Spleen (tissue), 11 donors: ENCODE data around the gene THUMPD1. TPM values are rescaled to one million over a fixed set of nuclear protein-coding genes. Genes with fewer than 3 reads are reported as not detected.
"Not testable (repeated sequence)": the region's sequence is repeated elsewhere in the genome, so short reads cannot be mapped to it uniquely, and the experiment has no call there.

Source experiments
- DNase-seq: peaks from one replicate; pipeline ENCODE4 v3.0.0-alpha.2; 2020
- H3K27ac ChIP-seq, 8 donors: fragments of 200-600 bp; sonication (generic) in 7 of 8; 1 replicate in 4 of 8; 2 replicates in 4 of 8; pipeline versions ENCODE4 v1.5.0 to v1.8.0; 2016 to 2021; ENCODE audit warnings: inconsistent platforms in 4 of 8, mild to moderate bottlenecking in 4 of 8, moderate library complexity in 1 of 8
- H3K27me3 ChIP-seq, 7 donors: fragments of 200-600 bp; sonication (generic) in 6 of 7; replicated peaks in 1 of 7; 1 replicate in 4 of 7; 2 replicates in 3 of 7; pipeline versions ENCODE4 v1.5.0 to v1.8.0; 2016 to 2021; ENCODE audit warnings: inconsistent platforms in 3 of 7, mild to moderate bottlenecking in 1 of 7
- H3K36me3 ChIP-seq, 6 donors: fragments of 200-600 bp; sonication (generic) in 5 of 6; 1 replicate in 4 of 6; 2 replicates in 2 of 6; pipeline versions ENCODE4 v1.5.0 to v1.8.0; 2016 to 2021; ENCODE audit warnings: inconsistent platforms in 2 of 6
- H3K4me1 ChIP-seq, 6 donors: fragments of 200-600 bp; sonication (generic) in 5 of 6; 1 replicate in 3 of 6; 2 replicates in 3 of 6; pipeline versions ENCODE4 v1.5.0 to v1.8.0; 2016 to 2021; ENCODE audit warnings: inconsistent platforms in 3 of 6
- H3K4me3 ChIP-seq, 8 donors: fragments of 200-600 bp; sonication (generic) in 7 of 8; 1 replicate in 4 of 8; 2 replicates in 4 of 8; pipeline versions ENCODE4 v1.5.0 to v1.8.0; 2016 to 2021; ENCODE audit warnings: inconsistent platforms in 4 of 8, mild to moderate bottlenecking in 4 of 8, moderate library complexity in 2 of 8
- H3K9me3 ChIP-seq, 8 donors: fragments of 200-600 bp; sonication (generic) in 7 of 8; 1 replicate in 4 of 8; 2 replicates in 4 of 8; pipeline versions ENCODE4 v1.5.0 to v1.8.0; 2016 to 2021; ENCODE audit warnings: inconsistent platforms in 4 of 8
- CTCF ChIP-seq, 11 experiments: fragments of 200-600 bp in 7 of 11; fragments of 450-650 bp in 4 of 11; sonication (generic) in 4 of 11; IDR thresholded peaks in 8 of 11; conservative IDR thresholded peaks in 3 of 11; 1 replicate in 7 of 11; 2 replicates in 4 of 11; pipeline versions ENCODE4 v1.4.0 to v1.8.0; 2016 to 2021; ENCODE audit warnings: antibody characterized with exemption in 11 of 11, inconsistent platforms in 4 of 11, mild to moderate bottlenecking in 1 of 11
- POLR2A ChIP-seq, 3 donors: fragments of 450-650 bp; IDR thresholded peaks; one replicate each; pipeline ENCODE4 v1.5.1; 2017; ENCODE audit warnings: antibody characterized with exemption in 3 of 3, mild to moderate bottlenecking in 1 of 3
- POLR2AphosphoS5 ChIP-seq, 3 donors: sonication (generic); formaldehyde crosslinking; IDR thresholded peaks; one replicate each; pipeline ENCODE4 v1.5.1; 2017; ENCODE audit warnings: antibody characterized with exemption in 3 of 3
- WGBS, 5 donors: extraction: QIAGEN DNeasy Blood & Tissue Kit in 3 of 5; methylation state at CpG; one replicate each; pipeline versions ENCODE4 v1.1.5 to v1.1.7; 2013 to 2018; 5-methylcytosine and 5-hydroxymethylcytosine counted together
- intact Hi-C: fragments of 100-400 bp; cut with DNase I; formaldehyde crosslinking; loops from one replicate; pipeline ENCODE4 v1.15.0; 2023; ENCODE audit warnings: low total_unique reads
- polyA plus RNA-seq, 3 donors: library from polyadenylated mRNA; stranded (reverse); fragments of 200-250 nt; gene quantifications; one replicate each; pipeline ENCODE4 v1.2.1, GENCODE V29; 2013
- total RNA-seq, 7 donors: library from RNA; depleted of rRNA in 3 of 7; stranded (reverse); fragments of >200 nt in 3 of 7; fragmentation: NEBNext Ultra II Directional in 4 of 7; extraction: Animal tissue kit (Norgen Biotek cat#: 25700) in 4 of 7; gene quantifications; one replicate each; pipeline versions ENCODE4 v1.1.0 to v1.2.1, GENCODE V29; 2016 to 2021
- donor health status: healthy with polysubstance abuse.
- donor health status: DM: no; HTN: no; CAD: no; lungs with moderate emphysema.
- donor health status: DM: no; HTN: no; CAD: no.
- donor health status: Bipolar disorder and iron deficiency.
- donor health status: healthy.
- donor health status: DM: no; HTN: no; CAD: no.
- donor health status: DM: yes; HTN: yes; CAD: no.

The THUMPD1 gene
- total and polyA plus RNA-seq, 10 donors = 17.1 to 63.1 (median 37.0) TPM

- WGBS, 5 donors = 72 to 83% (median 77%) methylated on average over 3 of the region's 3 CpGs
- TF ChIP-seq POLR2A (IDR thresholded peaks at IDR 0.05) = no peak
- intact Hi-C loops = no loop called here
Observed at GRCh38 chr16:20704281-20704680, 37.3 kb downstream of the THUMPD1 start.

GRCh38 chr16:20701692-20702091 lies 39.9 kb downstream of the THUMPD1 start:
- intact Hi-C loops, DNase-seq, H3K27ac ChIP-seq, H3K4me3 ChIP-seq, H3K9me3 ChIP-seq, H3K4me1 ChIP-seq, H3K27me3 ChIP-seq: not testable (repeated sequence)
- H3K36me3 ChIP-seq = peaks cover 0 to 14% (median 0%) of the 10 kb centered on the region in 6 donors

More at GRCh38 chr16:20704281-20704680, 37.3 kb downstream of the THUMPD1 start:
- no peak for DNase-seq
- Histone ChIP-seq H3K36me3 (peaks cover 0 to 14% (median 0%) of the 10 kb centered on the region in 6 donors), H3K4me3 (no peak overlapping the region), H3K9me3 (peaks cover 0 to 9% (median 0%) of the 10 kb centered on the region in 8 donors), H3K4me1 (no peaks in the 10 kb centered on the region), H3K27me3 (no peaks in the 10 kb centered on the region), H3K27ac (no peak overlapping the region)

- intact Hi-C loops = no loop called here
- no peak for DNase-seq
- no peaks in the 10 kb centered on the region for H3K36me3 ChIP-seq
- 91 to 96% (median 95%) methylated on average over 2 of the region's 2 CpGs for WGBS, 5 donors
- H3K27ac ChIP-seq = no peak overlapping the region
- H3K27me3 ChIP-seq = no peaks in the 10 kb centered on the region
- H3K9me3 ChIP-seq = peaks cover 0 to 3% (median 0%) of the 10 kb centered on the region in 8 donors
- H3K4me3 ChIP-seq = no peak overlapping the region
- TF ChIP-seq POLR2A (IDR thresholded peaks at IDR 0.05) (no peak), CTCF (IDR thresholded peaks at IDR 0.05 in 8 of 11, conservative IDR thresholded peaks at IDR 0.05 in 3 of 11) (no peak)
- H3K4me1 ChIP-seq = peaks cover 0 to 12% (median 0%) of the 10 kb centered on the region in 6 donors
Observed at GRCh38 chr16:20696618-20697017, 45.0 kb downstream of the THUMPD1 start.

GRCh38 chr16:20695024-20695423 lies 46.6 kb downstream of the THUMPD1 start:
- no peak for DNase-seq
- Histone ChIP-seq H3K36me3 (no peaks in the 10 kb centered on the region), H3K4me1 (peaks cover 0 to 12% (median 0%) of the 10 kb centered on the region in 6 donors), H3K27me3 (no peaks in the 10 kb centered on the region), H3K9me3 (no peaks in the 10 kb centered on the region), H3K4me3 (no peak overlapping the region), H3K27ac (no peak overlapping the region)
- TF ChIP-seq POLR2A (IDR thresholded peaks at IDR 0.05) (no peak), CTCF (IDR thresholded peaks at IDR 0.05 in 8 of 11, conservative IDR thresholded peaks at IDR 0.05 in 3 of 11) (no peak), POLR2AphosphoS5 (IDR thresholded peaks at IDR 0.05) (no peak)
- WGBS, 5 donors = 80 to 94% (median 91%) methylated on average over 4 of the region's 4 CpGs
- intact Hi-C loops = no loop called here

- H3K27me3 ChIP-seq, H3K36me3 ChIP-seq, intact Hi-C loops, DNase-seq, H3K4me3 ChIP-seq, H3K9me3 ChIP-seq: not testable (repeated sequence)
- H3K4me1 ChIP-seq = peaks cover 0 to 12% (median 0%) of the 10 kb centered on the region in 6 donors
- 30 to 38% (median 33%) methylated on average over 6 of the region's 6 CpGs for WGBS, 5 donors
- peak overlapping the region in 1 of 8 donors; percentile 7 for H3K27ac ChIP-seq
Observed at GRCh38 chr16:20694096-20694495, 47.5 kb downstream of the THUMPD1 start.

- Histone ChIP-seq H3K27ac (no peak overlapping the region), H3K4me1 (peaks cover 0 to 12% (median 0%) of the 10 kb centered on the region in 6 donors), H3K9me3 (peaks cover 0 to 9% (median 5%) of the 10 kb centered on the region in 8 donors), H3K27me3 (no peaks in the 10 kb centered on the region), H3K4me3 (no peak overlapping the region), H3K36me3 (no peaks in the 10 kb centered on the region)
- intact Hi-C loops = no loop called here
- DNase-seq = no peak
- no peak for TF ChIP-seq POLR2A (IDR thresholded peaks at IDR 0.05)
Observed at GRCh38 chr16:20689668-20690067, 52.0 kb downstream of the THUMPD1 start.
